ENCODE measurements around the gene ARL14.

DNA sequence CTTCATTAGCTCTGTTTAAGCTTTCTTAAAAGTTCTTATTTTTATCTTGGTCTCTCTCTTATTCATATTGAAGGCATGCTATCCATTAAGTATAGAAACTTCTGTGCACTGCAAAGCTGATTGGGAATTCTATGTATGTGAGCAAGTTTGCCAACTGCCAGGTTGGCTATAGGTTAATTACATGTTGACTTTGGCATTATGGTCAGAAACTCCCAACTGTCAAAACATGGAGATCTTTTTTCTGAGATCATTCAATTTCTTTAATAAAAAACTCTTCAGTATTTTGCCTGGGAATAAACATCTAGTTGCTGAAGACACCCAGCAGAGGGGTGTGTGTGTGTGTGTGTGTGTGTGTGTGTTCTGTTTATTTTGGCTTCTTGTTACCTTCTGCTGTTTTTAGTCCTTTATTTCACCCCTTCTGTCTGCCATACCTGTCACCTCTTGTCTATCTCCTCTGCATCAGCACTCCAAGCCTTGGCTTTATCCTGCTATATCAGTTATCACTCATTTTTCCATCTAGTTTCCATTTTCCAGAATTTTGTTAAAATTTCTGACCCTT, 1.3 kb upstream of the ARL14 start:
- TF ChIP-seq, protein P1, sequence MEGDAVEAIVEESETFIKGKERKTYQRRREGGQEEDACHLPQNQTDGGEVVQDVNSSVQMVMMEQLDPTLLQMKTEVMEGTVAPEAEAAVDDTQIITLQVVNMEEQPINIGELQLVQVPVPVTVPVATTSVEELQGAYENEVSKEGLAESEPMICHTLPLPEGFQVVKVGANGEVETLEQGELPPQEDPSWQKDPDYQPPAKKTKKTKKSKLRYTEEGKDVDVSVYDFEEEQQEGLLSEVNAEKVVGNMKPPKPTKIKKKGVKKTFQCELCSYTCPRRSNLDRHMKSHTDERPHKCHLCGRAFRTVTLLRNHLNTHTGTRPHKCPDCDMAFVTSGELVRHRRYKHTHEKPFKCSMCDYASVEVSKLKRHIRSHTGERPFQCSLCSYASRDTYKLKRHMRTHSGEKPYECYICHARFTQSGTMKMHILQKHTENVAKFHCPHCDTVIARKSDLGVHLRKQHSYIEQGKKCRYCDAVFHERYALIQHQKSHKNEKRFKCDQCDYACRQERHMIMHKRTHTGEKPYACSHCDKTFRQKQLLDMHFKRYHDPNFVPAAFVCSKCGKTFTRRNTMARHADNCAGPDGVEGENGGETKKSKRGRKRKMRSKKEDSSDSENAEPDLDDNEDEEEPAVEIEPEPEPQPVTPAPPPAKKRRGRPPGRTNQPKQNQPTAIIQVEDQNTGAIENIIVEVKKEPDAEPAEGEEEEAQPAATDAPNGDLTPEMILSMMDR (IDR thresholded peaks at IDR 0.05; ENCODE audit: borderline replicate concordance, extremely low read depth, low read length, poor library complexity, severe bottlenecking), result no peak
- no peak for TF ChIP-seq EZH2 (IDR thresholded peaks at IDR 0.05; ENCODE audit: borderline replicate concordance, low read depth, low read length, severe bottlenecking)
